Motor neuron (in vitro differentiated cells): ENCODE results near the gene SLCO3A1. TPM values are rescaled to one million over a fixed set of nuclear protein-coding genes. Genes with fewer than 3 reads are reported as not detected.
"Not testable (repeated sequence)": the region's sequence is repeated elsewhere in the genome, so short reads cannot be mapped to it uniquely, and the experiment has no call there.

ENCODE experiments used
- ATAC-seq, 8 experiments: fragments of 200-7000 bp; cut with Tn5 transposase; replicated peaks in 6 of 8; 2 replicates each; pipeline ENCODE4 v1.8.0; 2021; ENCODE audit warnings: mild to moderate bottlenecking in 8 of 8, moderate library complexity in 8 of 8
- H3K27ac ChIP-seq, 2 donors: fragments of 250-450 bp; sonication (Bioruptor Pico); 2 replicates each; pipeline ENCODE4 v1.9.0; 2021; ENCODE audit warnings: antibody characterized with exemption in 2 of 2, mild to moderate bottlenecking in 2 of 2, moderate library complexity in 1 of 2
- H3K4me1 ChIP-seq, 2 donors: fragments of 250-450 bp; sonication (Bioruptor Pico); replicated peaks in 1 of 2; 2 replicates each; pipeline ENCODE4 v1.6.1; 2021; ENCODE audit warnings: antibody characterized with exemption in 2 of 2, mild to moderate bottlenecking in 2 of 2, moderate library complexity in 1 of 2
- H3K4me3 ChIP-seq, 5 donors: fragments of 250-450 bp; sonication (Bioruptor Pico); 2 replicates each; pipeline ENCODE4 v1.9.0; 2021; ENCODE audit warnings: antibody characterized with exemption in 5 of 5, mild to moderate bottlenecking in 5 of 5, moderate library complexity in 4 of 5
- WGBS, 10 experiments: fragments of 450-650 bp; shearing (Covaris generic); methylation state at CpG; one replicate each; pipeline ENCODE4 v1.0.0; 2022; 5-methylcytosine and 5-hydroxymethylcytosine counted together
- in situ Hi-C, 9 experiments: fragments of 400-800 bp; cut with MboI; loops; one replicate each; pipeline ENCODE4 v1.15.0; 2021; ENCODE audit warnings: low sequenced_read_pairs in 9 of 9, low pct_unique_long_range_greater_than_20kb in 2 of 9; ENCODE audit not compliant: unreplicated experiment in 9 of 9
- total RNA-seq, 8 experiments: library from RNA; unstranded; fragments of 300-600 nt; gene quantifications; 2 replicates each; pipeline versions ENCODE4 v1.2.3 to v1.2.4, GENCODE V29; 2022

SLCO3A1 gene
- total RNA-seq, 8 experiments from 2014 or later = 2.2 to 19.6 (median 4.9) TPM

DNA sequence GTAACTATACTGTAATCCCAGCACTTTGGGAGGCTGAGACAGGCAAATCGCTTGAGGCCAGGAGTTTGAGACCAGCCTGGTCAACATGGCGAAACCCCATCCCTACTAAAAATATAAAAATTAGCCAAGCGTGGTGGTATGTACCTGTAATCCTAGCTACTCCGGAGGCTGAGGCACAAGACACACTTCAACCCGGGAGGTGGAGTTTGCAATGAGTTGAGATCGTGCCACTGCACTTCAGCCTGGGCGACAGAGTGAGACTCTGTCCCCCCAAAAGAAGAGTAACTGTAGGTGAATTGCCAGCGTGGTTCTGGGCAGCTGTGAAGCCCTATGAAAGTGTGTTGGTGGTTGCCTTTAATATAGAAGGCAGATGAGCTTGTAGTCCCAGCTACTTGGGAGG is 95.9 kb downstream of the SLCO3A1 start:
- Histone ChIP-seq H3K4me1 (peaks cover 4 to 19% of the 10 kb centered on the region in 2 donors), H3K27ac (no peak overlapping the region)
- ATAC-seq = no peak

DNA sequence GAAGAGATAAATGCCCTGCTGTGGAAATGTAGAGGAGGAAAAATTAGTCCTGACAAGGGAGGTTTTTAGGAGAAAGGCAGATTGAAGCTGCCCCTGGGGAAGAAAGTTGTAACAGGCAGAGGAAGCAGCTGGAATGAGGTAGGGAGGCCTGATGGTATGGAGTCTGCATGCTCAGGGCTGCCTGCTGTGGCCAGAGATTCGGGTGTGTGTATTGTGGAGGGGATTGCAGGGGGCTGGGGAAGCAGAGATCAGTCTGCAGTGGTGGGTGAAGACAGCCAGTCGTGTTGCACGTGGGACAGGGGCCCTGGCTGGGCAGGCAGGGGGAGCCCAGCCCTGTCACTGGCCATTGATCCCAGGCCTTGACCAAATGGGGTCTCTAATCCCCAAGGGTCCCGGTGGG is 96.5 kb downstream of the SLCO3A1 start:
- no peak for ATAC-seq
- no peak overlapping the region for H3K27ac ChIP-seq
- peaks cover 0 to 15% of the 10 kb centered on the region in 2 donors for H3K4me1 ChIP-seq
- 0 to 60% methylated on average over 1 of the region's 4 CpGs; no CpG with 5 or more reads in 8 of the 10 experiments for WGBS, 10 experiments
- H3K4me3 ChIP-seq = no peak overlapping the region
- in situ Hi-C loops = no loop called here

More for the DNA sequence above, 95.9 kb downstream of the SLCO3A1 start:
- WGBS, 10 experiments = 51 to 100% (median 100%) methylated on average over 1 to 5 of the region's 8 CpGs; no CpG with 5 or more reads in 3 of the 10 experiments
- in situ Hi-C loops = loop anchor here in 1 of 9 experiments (10.0 kb wide), 1 partner anchor 125 kb away; no protein-coding TSS in a partner anchor
- H3K4me3 ChIP-seq = no peak overlapping the region

- WGBS, 10 experiments = 0 to 100% (median 86%) methylated on average over 1 to 2 of the region's 2 CpGs
- in situ Hi-C loops = no loop called here
- peaks cover 0 to 17% of the 10 kb centered on the region in 2 donors for H3K4me1 ChIP-seq
- no peak overlapping the region for H3K27ac ChIP-seq
- ATAC-seq = peak in 3 of 8 experiments; percentile 81 to 84 (median 83)
- H3K4me3 ChIP-seq = no peak overlapping the region
Measured at GRCh38 chr15:91950631-91951329, 97.3 kb downstream of the SLCO3A1 start.

GRCh38 chr15:91952216-91952615 is 98.7 kb downstream of the SLCO3A1 start:
- 50 to 100% (median 82%) methylated on average over 1 of the region's 1 CpG; no CpG with 5 or more reads in 5 of the 10 experiments for WGBS, 10 experiments
- H3K4me3 ChIP-seq = no peak overlapping the region
- H3K4me1 ChIP-seq = peaks cover 0 to 21% of the 10 kb centered on the region in 2 donors
- no peak overlapping the region for H3K27ac ChIP-seq
- no peak for ATAC-seq
- in situ Hi-C loops = no loop called here

DNA sequence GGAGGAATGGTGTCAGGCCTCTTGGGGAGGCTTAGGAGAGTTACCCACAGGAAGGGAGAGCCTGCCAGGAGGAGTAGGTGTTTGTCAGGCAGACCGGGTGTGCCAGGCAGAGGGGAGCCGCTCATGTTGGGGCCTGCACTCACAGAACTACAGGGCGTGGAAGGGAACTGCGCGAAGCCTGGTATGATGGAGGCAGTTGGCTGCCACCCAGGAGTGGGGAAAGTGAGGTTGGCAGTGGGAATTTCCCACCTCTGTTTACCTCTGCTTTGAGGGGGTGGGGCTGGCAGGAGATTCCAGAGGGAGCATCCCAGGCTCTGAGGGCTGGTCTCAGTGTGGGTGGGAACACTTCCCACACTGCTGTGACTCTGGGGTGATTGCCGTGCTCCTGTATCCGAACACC is 99.9 kb downstream of the SLCO3A1 start:
- peaks cover 0 to 13% of the 10 kb centered on the region in 2 donors for H3K4me1 ChIP-seq
- no peak overlapping the region for H3K4me3 ChIP-seq
- 95 to 100% (median 100%) methylated on average over 1 to 4 of the region's 7 CpGs; no CpG with 5 or more reads in 7 of the 10 experiments for WGBS, 10 experiments
- in situ Hi-C loops = no loop called here
- no peak for ATAC-seq
- H3K27ac ChIP-seq = no peak overlapping the region

DNA sequence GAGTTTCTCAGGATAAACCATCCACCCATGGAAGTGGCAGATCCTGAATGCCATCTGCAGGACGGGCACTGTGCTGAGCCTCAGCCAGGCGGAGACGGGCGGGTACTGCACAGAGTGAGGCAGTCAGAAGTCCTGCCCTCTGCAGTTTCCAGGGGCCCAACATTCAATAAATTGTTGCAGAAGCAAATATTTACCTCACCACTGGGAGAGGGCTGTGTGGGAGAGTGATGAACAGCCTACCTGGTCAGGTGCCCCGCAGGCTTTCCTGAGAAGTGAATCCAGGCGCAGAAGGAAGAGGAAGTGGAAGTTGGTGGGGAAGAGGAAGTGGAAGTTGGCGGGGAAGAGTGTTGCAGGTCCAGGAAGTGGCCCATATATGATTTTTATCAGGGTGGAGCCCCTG is 100.8 kb downstream of the SLCO3A1 start:
- WGBS, 10 experiments = 79 to 100% (median 90%) methylated on average over 1 to 6 of the region's 7 CpGs; no CpG with 5 or more reads in 1 of the 10 experiments
- Histone ChIP-seq H3K4me1 (peaks cover 0 to 13% of the 10 kb centered on the region in 2 donors), H3K27ac (no peak overlapping the region), H3K4me3 (no peak overlapping the region)
- in situ Hi-C loops = no loop called here
- ATAC-seq = peak in 1 of 8 experiments; percentile 33

DNA sequence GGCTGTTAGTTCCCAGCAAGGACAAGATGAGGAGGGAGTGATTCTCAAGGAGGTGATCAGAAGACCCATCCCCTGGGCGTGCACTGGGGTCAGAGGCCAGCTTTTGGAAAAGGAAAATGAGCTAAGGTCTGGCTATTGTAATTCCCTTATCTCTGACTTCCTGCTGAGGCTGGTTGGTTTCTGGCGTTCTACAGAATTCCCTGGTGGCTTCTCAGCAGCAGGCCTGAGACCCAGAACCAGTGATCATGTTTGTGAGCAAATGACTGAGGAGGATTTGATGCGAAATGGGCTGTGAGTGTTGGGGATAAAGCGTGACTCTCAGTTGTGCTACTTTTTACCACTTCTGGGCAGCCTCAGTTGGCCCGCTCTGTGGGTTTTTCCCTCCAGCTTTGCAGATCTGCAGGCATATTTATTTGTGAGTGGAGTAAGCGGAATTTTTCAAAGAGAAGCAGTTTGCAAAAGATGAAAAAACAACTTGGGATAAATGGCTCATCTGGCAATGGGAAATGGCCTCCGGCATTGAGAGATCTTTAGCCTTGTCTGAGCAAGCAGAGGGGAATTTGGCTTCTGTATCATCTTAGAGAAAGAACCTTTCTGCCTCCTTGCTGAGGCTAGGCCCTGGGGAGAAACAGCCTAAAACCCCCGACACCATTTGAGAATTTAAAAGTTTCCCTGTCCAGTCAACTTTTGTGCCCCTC is 102.7 kb downstream of the SLCO3A1 start:
- Histone ChIP-seq H3K4me3 (no peak overlapping the region), H3K27ac (peak overlapping the region in 1 of 2 donors; percentile 12), H3K4me1 (peaks cover 0 to 13% of the 10 kb centered on the region in 2 donors)
- in situ Hi-C loops = no loop called here
- peak in 3 of 8 experiments; percentile 49 to 54 (median 50) for ATAC-seq
- 38 to 75% (median 67%) methylated on average over 2 to 6 of the region's 8 CpGs; no CpG with 5 or more reads in 3 of the 10 experiments for WGBS, 10 experiments

GRCh38 chr15:91961357-91961756 is 107.8 kb downstream of the SLCO3A1 start:
- no peak overlapping the region for H3K4me3 ChIP-seq
- WGBS, 10 experiments = 50 to 100% (median 100%) methylated on average over 1 to 2 of the region's 2 CpGs; no CpG with 5 or more reads in 2 of the 10 experiments
- no peak overlapping the region for H3K27ac ChIP-seq
- ATAC-seq = no peak
- in situ Hi-C loops = no loop called here
- H3K4me1 ChIP-seq = peaks cover 0 to under 1% of the 10 kb centered on the region in 2 donors

DNA sequence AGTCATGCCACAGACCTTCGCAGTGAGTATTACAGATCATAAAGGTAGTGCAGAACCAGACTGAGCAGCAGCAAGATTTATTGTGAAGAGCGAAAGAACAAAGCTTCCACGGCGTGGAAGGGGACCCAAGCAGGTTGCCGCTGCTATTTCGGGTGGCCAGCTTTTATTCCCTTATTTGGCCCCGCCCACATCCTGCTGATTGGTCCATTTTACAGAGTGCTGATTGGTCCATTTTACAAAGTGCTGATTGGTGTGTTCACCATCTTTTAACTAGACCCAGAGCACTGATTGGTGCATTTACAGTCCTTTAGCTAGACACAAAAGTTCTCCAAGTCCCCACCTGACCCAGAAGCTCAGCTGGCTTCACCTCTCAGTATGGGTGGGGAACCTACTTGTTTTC is 110.2 kb downstream of the SLCO3A1 start:
- H3K4me3 ChIP-seq, H3K27ac ChIP-seq, H3K4me1 ChIP-seq, ATAC-seq, in situ Hi-C loops: not testable (repeated sequence)
- WGBS, 10 experiments = 60 to 100% (median 77%) methylated on average over 1 to 7 of the region's 7 CpGs; no CpG with 5 or more reads in 5 of the 10 experiments

GRCh38 chr15:91965501-91966193 is 112.1 kb downstream of the SLCO3A1 start:
- Histone ChIP-seq H3K27ac (no peak overlapping the region), H3K4me3 (no peak overlapping the region), H3K4me1 (no peaks in the 10 kb centered on the region)
- 9 to 90% (median 63%) methylated on average over 1 to 9 of the region's 9 CpGs; no CpG with 5 or more reads in 3 of the 10 experiments for WGBS, 10 experiments
- in situ Hi-C loops = no loop called here
- peak in 3 of 8 experiments; percentile 10 to 62 (median 46) for ATAC-seq

GRCh38 chr15:91966194-91966552 is 112.7 kb downstream of the SLCO3A1 start:
- ATAC-seq = no peak
- H3K27ac ChIP-seq = no peak overlapping the region
- in situ Hi-C loops = no loop called here
- no peaks in the 10 kb centered on the region for H3K4me1 ChIP-seq
- H3K4me3 ChIP-seq = no peak overlapping the region
- WGBS, 10 experiments = 71 to 88% (median 81%) methylated on average over 1 to 6 of the region's 6 CpGs; no CpG with 5 or more reads in 4 of the 10 experiments

GRCh38 chr15:91967935-91968606 is 114.6 kb downstream of the SLCO3A1 start:
- ATAC-seq = peak in 6 of 8 experiments; percentile 26 to 86 (median 80)
- Histone ChIP-seq H3K4me3 (no peak overlapping the region), H3K27ac (no peak overlapping the region), H3K4me1 (no peaks in the 10 kb centered on the region)
- in situ Hi-C loops = no loop called here
- WGBS, 10 experiments = 43 to 92% (median 79%) methylated on average over 1 to 8 of the region's 8 CpGs; no CpG with 5 or more reads in 2 of the 10 experiments
